HepG2 (cell line): ENCODE measurements around the gene NEUROD6. TPM values are rescaled to one million over a fixed set of nuclear protein-coding genes. Genes with fewer than 3 reads are reported as not detected.
A peak's percentile ranks its signal among the peaks of the same experiment; 100 is the strongest.

ENCODE experiments used
- ATAC-seq: fragments of 200-7000 bp; cut with Tn5 transposase; 3 replicates; pipeline ENCODE4 v1.9.1; 2020; ENCODE audit warnings: mild to moderate bottlenecking, moderate library complexity
- BruUV-seq: library from RNA; stranded (reverse); fragments of 400-500 nt; replicated peaks from 2 replicates; lab custom pipeline; 2021; lab: Mats Ljungman, UMichigan
- CTCF ChIA-PET: fragments of 300-600 bp; formaldehyde crosslinking; extraction: SDS; loops from one replicate; lab custom pipeline; 2021; ENCODE audit warnings: low total read pairs, inconsistent platforms, low intra/inter-chr PET ratio; lab: Yijun Ruan, JAX
- POLR2A ChIA-PET: fragments of 350-600 bp; sonication (Branson Sonifier 250); formaldehyde crosslinking; loops from one replicate; lab custom pipeline; 2020; ENCODE audit warnings: antibody characterized with exemption, inconsistent platforms; lab: Yijun Ruan, JAX
- DNase-seq: peaks from one replicate; pipeline ENCODE4 v3.0.0-alpha.2; 2015; ENCODE audit warnings: low spot score
- FAIRE-seq: peaks from 3 replicates; lab custom pipeline; 2011; peaks lifted over from hg19 to GRCh38; lab: Jason Lieb, UNC
- H2AFZ ChIP-seq: one replicate; pipeline ENCODE4 v1.6.1; 2011; ENCODE audit warnings: low read length, inconsistent platforms
- H3K27ac ChIP-seq: fragments of 300-600 bp; 3 replicates; pipeline ENCODE4 v1.8.0; 2011; ENCODE audit warnings: mixed run types, mild to moderate bottlenecking, mixed read lengths, low read length, inconsistent platforms; ENCODE audit not compliant: insufficient read depth; ENCODE audit errors: extremely low read length
- H3K27me3 ChIP-seq, 2 experiments: fragments of 200-600 bp in 1 of 2; 2 replicates in 1 of 2; 3 replicates in 1 of 2; pipeline versions ENCODE4 v1.6.0 to v1.8.0; 2011; ENCODE audit warnings: low read length in 2 of 2, mild to moderate bottlenecking in 2 of 2, moderate library complexity in 2 of 2, inconsistent platforms in 1 of 2; ENCODE audit not compliant: insufficient read depth in 2 of 2, control insufficient read depth in 1 of 2
- H3K36me3 ChIP-seq, 2 experiments: fragments of 200-600 bp in 1 of 2; replicated peaks in 1 of 2; 2 replicates in 1 of 2; 3 replicates in 1 of 2; pipeline versions ENCODE4 v1.5.1 to v1.8.0; 2011; ENCODE audit warnings: low read length in 2 of 2, inconsistent platforms in 1 of 2; ENCODE audit not compliant: insufficient read depth in 2 of 2, control insufficient read depth in 1 of 2
- H3K4me1 ChIP-seq: 2 replicates; pipeline ENCODE4 v1.5.1; 2012; ENCODE audit warnings: low read length, inconsistent platforms; ENCODE audit not compliant: insufficient read depth
- H3K4me2 ChIP-seq: 2 replicates; pipeline ENCODE4 v1.6.0; 2011; ENCODE audit warnings: low read depth, low read length, inconsistent platforms
- H3K4me3 ChIP-seq, 3 experiments: fragments of 200-600 bp in 1 of 3; sonication (generic), shearing (Covaris generic) in 1 of 3; replicated peaks in 1 of 3; 2 replicates each; pipeline ENCODE4 v1.5.1; 2011 to 2016; ENCODE audit warnings: low read length in 3 of 3, inconsistent platforms in 2 of 3, low read depth in 2 of 3, mild to moderate bottlenecking in 2 of 3, control low read depth in 1 of 3, mixed read lengths in 1 of 3; ENCODE audit not compliant: insufficient read depth in 1 of 3
- H3K79me2 ChIP-seq: one replicate; pipeline ENCODE4 v1.6.1; 2011; ENCODE audit warnings: low read length, inconsistent platforms; ENCODE audit not compliant: insufficient read depth
- H3K9ac ChIP-seq: 2 replicates; pipeline ENCODE4 v1.6.0; 2011; ENCODE audit warnings: mild to moderate bottlenecking, low read depth, low read length, inconsistent platforms; ENCODE audit not compliant: insufficient read depth
- H3K9me3 ChIP-seq: 2 replicates; pipeline ENCODE4 v1.5.1; 2012; ENCODE audit warnings: mild to moderate bottlenecking, low read length
- H4K20me1 ChIP-seq: 2 replicates; pipeline ENCODE4 v1.6.0; 2011; ENCODE audit warnings: inconsistent platforms, mild to moderate bottlenecking, low read length, moderate library complexity; ENCODE audit not compliant: insufficient read depth
- CTCF ChIP-seq: sonication (generic); formaldehyde crosslinking; IDR thresholded peaks from 2 replicates; pipeline ENCODE4 v1.5.0; 2020; ENCODE audit warnings: mild to moderate bottlenecking, missing genetic modification reagents, moderate library complexity
- NONO ChIP-seq, 2 experiments: fragments of 450-650 bp in 1 of 2; sonication (generic) in 1 of 2; formaldehyde crosslinking in 1 of 2; IDR thresholded peaks in 1 of 2; conservative IDR thresholded peaks in 1 of 2; 2 replicates each; pipeline versions ENCODE4 v1.6.1 to v1.8.0; 2017 to 2022; ENCODE audit warnings: mild to moderate bottlenecking in 1 of 2, missing genetic modification reagents in 1 of 2, moderate library complexity in 1 of 2
- SMC3 ChIP-seq: IDR thresholded peaks from 2 replicates; pipeline ENCODE4 v1.6.1; 2011; ENCODE audit warnings: low read length, improper control_type of control experiment
- STAG1 ChIP-seq: sonication (generic); formaldehyde crosslinking; IDR thresholded peaks from 2 replicates; pipeline ENCODE4 v1.4.0; 2020; ENCODE audit warnings: missing genetic modification reagents
- ZNF556 ChIP-seq: sonication (generic); formaldehyde crosslinking; IDR thresholded peaks from 2 replicates; pipeline ENCODE4 v1.4.0; 2020; ENCODE audit warnings: mild to moderate bottlenecking, missing genetic modification reagents, borderline replicate concordance
- ZNF776 ChIP-seq: sonication (generic); formaldehyde crosslinking; IDR thresholded peaks from 2 replicates; pipeline ENCODE4 v1.4.0; 2020; ENCODE audit warnings: mild to moderate bottlenecking, missing genetic modification reagents
- WGBS: methylation state at CpG from one replicate; pipeline ENCODE4 v1.1.6; 2017; ENCODE audit warnings: low lambda C conversion rate; 5-methylcytosine and 5-hydroxymethylcytosine counted together
- in situ Hi-C: cut with HindIII; loops from 2 replicates; pipeline ENCODE4 v1.10.0; 2017; ENCODE audit warnings: low pct_unique_long_range_greater_than_20kb; ENCODE audit not compliant: extremely low pct_ligation_motif_present
- intact Hi-C: fragments of 100-400 bp; cut with micrococcal nuclease; formaldehyde crosslinking; loops from one replicate; pipeline ENCODE4 v1.10.0; 2022; ENCODE audit not compliant: unreplicated experiment
- polyA plus RNA-seq, 8 experiments: library from polyadenylated mRNA; depleted of rRNA in 3 of 8; stranded (reverse) in 7 of 8; unstranded in 1 of 8; fragments of >200 nt; fragmentation: Illumina TruSeq in 4 of 8; extraction: Trizol in 4 of 8; gene quantifications; 2 replicates each; pipeline versions ENCODE4 v1.2.1 to v1.2.3, GENCODE V29; 2011 to 2016; ENCODE audit warnings: low read depth in 4 of 8, missing spikeins in 1 of 8, mixed read lengths in 1 of 8; ENCODE audit not compliant: insufficient read depth in 1 of 8
- total RNA-seq, 5 experiments: library from RNA; depleted of rRNA; stranded (reverse); fragments of >200 nt; fragmentation: Illumina TruSeq; extraction: Trizol; gene quantifications; 2 replicates each; pipeline ENCODE4 v1.2.3, GENCODE V29; 2016; ENCODE audit warnings: low read depth in 1 of 5

Gene NEUROD6
- total and polyA plus RNA-seq, 2 of the 13 experiments (the other 11 are each of a cell fraction or from before 2014, with no cell fraction given) = not detected

- ChIA-PET POLR2A (no interaction called here), CTCF (no interaction called here)
- DNase-seq = no peak
- Histone ChIP-seq H3K9ac (no peak overlapping the region), H3K9me3 (peaks cover 4% of the 10 kb centered on the region; the same call in 1 of the 2 replicates), H2AFZ (no peak overlapping the region), H4K20me1 (no peaks in the 10 kb centered on the region), H3K27me3 (no peaks in the 10 kb centered on the region), H3K4me2 (no peak overlapping the region), H3K4me3 (no peak overlapping the region), H3K4me1 (no peaks in the 10 kb centered on the region), H3K36me3 (no peaks in the 10 kb centered on the region), H3K79me2 (no peaks in the 10 kb centered on the region), H3K27ac (no peak overlapping the region)
- intact Hi-C loops = no loop called here
- BruUV-seq = no TSS peak
- FAIRE-seq = no peak
- ATAC-seq = no peak
- 2% methylated on average over 2 of the region's 2 CpGs for WGBS
- no peak for TF ChIP-seq NONO (IDR thresholded peaks at IDR 0.05)
- TF ChIP-seq NONO (CRISPR knock-in tag; conservative IDR thresholded peaks at IDR 0.05) = no peak
- TF ChIP-seq ZNF776 = no peak
- in situ Hi-C loops = no loop called here
Observed at GRCh38 chr7:31382722-31383121, 42.2 kb upstream of the NEUROD6 start.

GRCh38 chr7:31373337-31374289 is 33.1 kb upstream of the NEUROD6 start:
- in situ Hi-C loops = loop anchor here (10.0 kb wide), 1 partner anchor 261 kb away; no protein-coding TSS in a partner anchor
- BruUV-seq = no TSS peak
- no peaks in the 10 kb centered on the region for H3K79me2 ChIP-seq
- no peaks in the 10 kb centered on the region for H3K36me3 ChIP-seq
- POLR2A ChIA-PET = no interaction called here
- FAIRE-seq (peak; percentile 36), ATAC-seq (peak; percentile 96), DNase-seq (peak; percentile 34)
- no peak overlapping the region for H3K27ac ChIP-seq
- H3K4me2 ChIP-seq = no peak overlapping the region
- H3K4me3 ChIP-seq = no peak overlapping the region
- no peak overlapping the region for H2AFZ ChIP-seq
- no peak overlapping the region for H3K9ac ChIP-seq
- peak; percentile 64 for TF ChIP-seq CTCF
- no peak for TF ChIP-seq ZNF556 (CRISPR knock-in tag)
- TF ChIP-seq SMC3 = peak; percentile 44; the same call in 1 of the 2 replicates
- peak; percentile 54 for TF ChIP-seq STAG1
- TF ChIP-seq, all 625 proteins: peak for 3
- CTCF ChIA-PET = interaction anchor here (0.9 kb wide), 1 partner anchor 260 kb away, joined by 3 read pairs; no protein-coding TSS in a partner anchor
- Histone ChIP-seq H3K4me1 (no peaks in the 10 kb centered on the region), H3K9me3 (no peaks in the 10 kb centered on the region), H4K20me1 (no peaks in the 10 kb centered on the region), H3K27me3 (peaks cover 0 to 8% of the 10 kb centered on the region in 2 experiments; a peak in 1 of 5 replicates)
- 19% methylated on average over 12 of the region's 12 CpGs for WGBS
- intact Hi-C loops = loop anchor here (1.0 kb wide), 3 partner anchors 115 to 363 kb away; no protein-coding TSS in a partner anchor
